NCI-H1436 treated with DMSO at 0.1 percent for 48 hours (cell line): ENCODE measurements around the gene APCDD1.

Source experiments
- DNase-seq: peaks from one replicate; lab custom pipeline; 2025; lab: John Stamatoyannopoulos, UW

Gene APCDD1

GRCh38 chr18:10453806-10454680, at the start of gene APCDD1:
TSS of gene APCDD1 (plus strand) at chr18:10454635. CDS start at chr18:10454982, 347 bp downstream.
- DNase-seq = no peak

- DNase-seq = no peak
Measured at GRCh38 chr18:10405014-10405493, 49.4 kb upstream of the APCDD1 start.

- DNase-seq = no peak
Measured at GRCh38 chr18:10405816-10406663, 48.4 kb upstream of the APCDD1 start.

- DNase-seq = no peak
Measured at GRCh38 chr18:10408131-10408530, 46.3 kb upstream of the APCDD1 start.

GRCh38 chr18:10409041-10409440, 45.4 kb upstream of the APCDD1 start:
- no peak for DNase-seq

- DNase-seq = no peak
Measured at GRCh38 chr18:10410472-10411308, 43.7 kb upstream of the APCDD1 start.

- DNase-seq = no peak
Measured at GRCh38 chr18:10412933-10413332, 41.5 kb upstream of the APCDD1 start.

- DNase-seq = no peak
Measured at GRCh38 chr18:10413722-10414121, 40.7 kb upstream of the APCDD1 start.

GRCh38 chr18:10414293-10414842, 40.1 kb upstream of the APCDD1 start:
- no peak for DNase-seq

- no peak for DNase-seq
Measured at GRCh38 chr18:10416065-10416464, 38.4 kb upstream of the APCDD1 start.

- no peak for DNase-seq
Measured at GRCh38 chr18:10417191-10417590, 37.2 kb upstream of the APCDD1 start.

- DNase-seq = no peak
Measured at GRCh38 chr18:10417664-10418063, 36.8 kb upstream of the APCDD1 start.

GRCh38 chr18:10418836-10419235, 35.6 kb upstream of the APCDD1 start:
- no peak for DNase-seq

GRCh38 chr18:10419420-10420103, 34.9 kb upstream of the APCDD1 start:
- no peak for DNase-seq

GRCh38 chr18:10420561-10421352, 33.7 kb upstream of the APCDD1 start:
- no peak for DNase-seq

- DNase-seq = no peak
Measured at GRCh38 chr18:10421859-10422258, 32.6 kb upstream of the APCDD1 start.

- no peak for DNase-seq
Measured at GRCh38 chr18:10422731-10423130, 31.7 kb upstream of the APCDD1 start.

GRCh38 chr18:10424585-10425307, 29.7 kb upstream of the APCDD1 start:
- no peak for DNase-seq

GRCh38 chr18:10430677-10431076, 23.8 kb upstream of the APCDD1 start:
- no peak for DNase-seq
